H9 (cell line): ENCODE results near the gene RPL29. TPM values are rescaled to one million over a fixed set of nuclear protein-coding genes. Genes with fewer than 3 reads are reported as not detected.

ENCODE experiments used
- DNase-seq: peaks from one replicate; pipeline ENCODE4 v3.0.0-alpha.2; 2017
- H2AFZ ChIP-seq: one replicate; pipeline ENCODE4 v1.6.1; 2013; ENCODE audit warnings: mild to moderate bottlenecking, low read length, control low read depth, moderate library complexity
- H2AK5ac ChIP-seq: 2 replicates; pipeline ENCODE4 v1.6.1; 2013; ENCODE audit warnings: low read length, control low read depth, mixed read lengths; ENCODE audit not compliant: insufficient read length
- H2BK120ac ChIP-seq: one replicate; pipeline ENCODE4 v1.6.1; 2013; ENCODE audit warnings: low read depth, mild to moderate bottlenecking, low read length, control low read depth, inconsistent platforms; ENCODE audit not compliant: poor library complexity, severe bottlenecking
- H2BK12ac ChIP-seq: 2 replicates; pipeline ENCODE4 v1.6.1; 2013; ENCODE audit warnings: low read length, control low read depth, mixed read lengths, low read depth; ENCODE audit not compliant: insufficient read length
- H2BK15ac ChIP-seq: 2 replicates; pipeline ENCODE4 v1.6.1; 2013; ENCODE audit warnings: low read depth, low read length, control low read depth
- H2BK20ac ChIP-seq: one replicate; pipeline ENCODE4 v1.6.1; 2013; ENCODE audit warnings: low read depth, mild to moderate bottlenecking, low read length, control low read depth, inconsistent platforms; ENCODE audit not compliant: poor library complexity, severe bottlenecking
- H2BK5ac ChIP-seq: 2 replicates; pipeline ENCODE4 v1.6.1; 2013; ENCODE audit warnings: low read length, control low read depth, mixed read lengths; ENCODE audit not compliant: insufficient read length
- H3K14ac ChIP-seq: 2 replicates; pipeline ENCODE4 v1.6.1; 2013; ENCODE audit warnings: low read length, control low read depth; ENCODE audit not compliant: insufficient read depth
- H3K18ac ChIP-seq: 2 replicates; pipeline ENCODE4 v1.6.1; 2013; ENCODE audit warnings: low read depth, mild to moderate bottlenecking, mixed read lengths, low read length, control low read depth; ENCODE audit not compliant: insufficient read length
- H3K23ac ChIP-seq: 2 replicates; pipeline ENCODE4 v1.6.1; 2013; ENCODE audit warnings: low read length, control low read depth, mixed read lengths, low read depth; ENCODE audit not compliant: insufficient read length
- H3K23me2 ChIP-seq: 2 replicates; pipeline ENCODE4 v1.6.1; 2013; ENCODE audit warnings: low read depth, mild to moderate bottlenecking, mixed read lengths, low read length, control low read depth; ENCODE audit not compliant: insufficient read length, poor library complexity, severe bottlenecking
- H3K27ac ChIP-seq: 2 replicates; pipeline ENCODE4 v1.5.1; 2013; ENCODE audit warnings: low read length, control low read depth, mixed read lengths, low read depth; ENCODE audit not compliant: insufficient read length
- H3K27me3 ChIP-seq: 2 replicates; pipeline ENCODE4 v1.6.1; 2013; ENCODE audit warnings: low read length, control low read depth, inconsistent platforms; ENCODE audit not compliant: insufficient read depth
- H3K4ac ChIP-seq: 2 replicates; pipeline ENCODE4 v1.6.1; 2013; ENCODE audit warnings: low read depth, mild to moderate bottlenecking, control low read depth, inconsistent platforms, low read length, moderate library complexity
- H3K4me1 ChIP-seq: 2 replicates; pipeline ENCODE4 v1.6.1; 2013; ENCODE audit warnings: low read length, control low read depth, inconsistent platforms; ENCODE audit not compliant: insufficient read depth
- H3K4me2 ChIP-seq: 2 replicates; pipeline ENCODE4 v1.6.1; 2013; ENCODE audit warnings: low read length, control low read depth, mixed read lengths; ENCODE audit not compliant: insufficient read length, insufficient read depth
- H3K56ac ChIP-seq: 2 replicates; pipeline ENCODE4 v1.6.1; 2013; ENCODE audit warnings: low read depth, mild to moderate bottlenecking, mixed read lengths, low read length, control low read depth; ENCODE audit not compliant: insufficient read length
- H3K79me1 ChIP-seq: 2 replicates; pipeline ENCODE4 v1.6.1; 2013; ENCODE audit warnings: low read depth, mild to moderate bottlenecking, moderate library complexity, low read length, control low read depth, inconsistent platforms; ENCODE audit not compliant: insufficient read depth, poor library complexity, severe bottlenecking
- H3K79me2 ChIP-seq: 2 replicates; pipeline ENCODE4 v1.6.1; 2013; ENCODE audit warnings: low read length, control low read depth, inconsistent platforms; ENCODE audit not compliant: insufficient read depth
- H3K9ac ChIP-seq: 2 replicates; pipeline ENCODE4 v1.6.1; 2013; ENCODE audit warnings: low read length, control low read depth, mixed read lengths; ENCODE audit not compliant: insufficient read length; ENCODE audit errors: extremely low read depth
- H3K9me3 ChIP-seq: one replicate; pipeline ENCODE4 v1.6.1; 2013; ENCODE audit warnings: low read depth, low read length, inconsistent platforms; ENCODE audit not compliant: control insufficient read depth
- H3T11ph ChIP-seq: one replicate; pipeline ENCODE4 v1.6.1; 2013; ENCODE audit warnings: mild to moderate bottlenecking, low read length, control low read depth, inconsistent platforms
- H4K20me1 ChIP-seq: one replicate; pipeline ENCODE4 v1.6.1; 2013; ENCODE audit not compliant: control insufficient read depth, insufficient read length, insufficient read depth
- H4K5ac ChIP-seq: 2 replicates; pipeline ENCODE4 v1.6.1; 2013; ENCODE audit warnings: low read depth, mild to moderate bottlenecking, mixed read lengths, low read length, control low read depth; ENCODE audit not compliant: insufficient read length
- H4K8ac ChIP-seq: replicated peaks from 2 replicates; pipeline ENCODE4 v1.6.1; 2013; ENCODE audit warnings: low read length, control low read depth, mixed read lengths, low read depth; ENCODE audit not compliant: insufficient read length
- H4K91ac ChIP-seq: 2 replicates; pipeline ENCODE4 v1.6.1; 2013; ENCODE audit warnings: low read depth, mild to moderate bottlenecking, moderate library complexity, mixed read lengths, low read length, control low read depth; ENCODE audit not compliant: insufficient read length
- H3K27ac Mint-ChIP-seq, 3 experiments: 2 replicates in 2 of 3; 3 replicates in 1 of 3; pipeline ENCODE4 v1.8.0; 2020 to 2021; ENCODE audit warnings: mixed read lengths in 3 of 3, mild to moderate bottlenecking in 1 of 3, moderate library complexity in 1 of 3
- H3K27me3 Mint-ChIP-seq: 2 replicates; pipeline ENCODE4 v1.8.0; 2021; ENCODE audit warnings: low read depth, mild to moderate bottlenecking, moderate library complexity, mixed read lengths
- H3K36me3 Mint-ChIP-seq, 3 experiments: 2 replicates in 2 of 3; 3 replicates in 1 of 3; pipeline ENCODE4 v1.8.0; 2020 to 2021; ENCODE audit warnings: low read depth in 3 of 3, mixed read lengths in 3 of 3; ENCODE audit not compliant: insufficient read depth in 1 of 3
- H3K4me1 Mint-ChIP-seq, 2 experiments: 2 replicates each; pipeline ENCODE4 v1.8.0; 2020; ENCODE audit warnings: mixed read lengths in 2 of 2
- H3K4me3 Mint-ChIP-seq, 2 experiments: 2 replicates in 1 of 2; 3 replicates in 1 of 2; pipeline ENCODE4 v1.8.0; 2020 to 2021; ENCODE audit warnings: mild to moderate bottlenecking in 2 of 2, mixed read lengths in 2 of 2, moderate library complexity in 1 of 2
- H3K9me3 Mint-ChIP-seq, 2 experiments: 2 replicates in 1 of 2; 3 replicates in 1 of 2; pipeline ENCODE4 v1.8.0; 2020; ENCODE audit warnings: mild to moderate bottlenecking in 2 of 2, mixed read lengths in 2 of 2, moderate library complexity in 1 of 2
- CTCF ChIP-seq: fragments of 200-600 bp; sonication (generic); conservative IDR thresholded peaks from 3 replicates; pipeline ENCODE4 v1.8.0; 2021; ENCODE audit warnings: antibody characterized with exemption, mild to moderate bottlenecking
- WGBS: extraction: QIAGEN DNeasy Blood & Tissue Kit; methylation state at CpG from one replicate; pipeline ENCODE4 v1.1.7; 2013; ENCODE audit warnings: missing lambda C conversion rate, low lambda C conversion rate, mixed read lengths; ENCODE audit not compliant: insufficient read length; ENCODE audit errors: extremely low coverage; 5-methylcytosine and 5-hydroxymethylcytosine counted together
- total RNA-seq: library from RNA; stranded (reverse); gene quantifications from 2 replicates; pipeline ENCODE4 v1.2.1, GENCODE V29; 2021

The RPL29 gene
- total RNA-seq, 1 experiment from 2014 or later = 1,592 TPM

GRCh38 chr3:52034651-52035050, 39.0 kb upstream of the RPL29 start:
- WGBS = no CpG with 5 or more reads among the region's 3 CpGs

More at GRCh38 chr3:52034651-52035050, 39.0 kb upstream of the RPL29 start:
- Histone ChIP-seq H3K79me2 (no peaks in the 10 kb centered on the region), H4K5ac (no peak overlapping the region), H3K27me3 (no peaks in the 10 kb centered on the region), H3K18ac (no peak overlapping the region), H3T11ph (no peak overlapping the region), H3K9me3 (no peaks in the 10 kb centered on the region), H3K9ac (no peak overlapping the region), H3K23ac (no peak overlapping the region), H2BK12ac (no peak overlapping the region), H4K91ac (no peak overlapping the region), H3K4me1 (no peaks in the 10 kb centered on the region), H2BK5ac (no peak overlapping the region), H2BK15ac (no peak overlapping the region), H3K23me2 (no peaks in the 10 kb centered on the region), H3K27ac (no peak overlapping the region), H2BK20ac (no peak overlapping the region), H2AK5ac (no peak overlapping the region), H4K20me1 (no peaks in the 10 kb centered on the region), H3K4me2 (no peak overlapping the region), H3K56ac (no peak overlapping the region), H2AFZ (no peak overlapping the region), H4K8ac (no peak overlapping the region), H3K4ac (no peak overlapping the region), H3K79me1 (no peaks in the 10 kb centered on the region), H3K14ac (no peak overlapping the region), H2BK120ac (no peak overlapping the region)
- peaks cover 0 to 8% of the 10 kb centered on the region in 2 experiments; a peak in 2 of 4 replicates for H3K4me1 Mint-ChIP-seq
- no peak overlapping the region for H3K27ac Mint-ChIP-seq
- no peaks in the 10 kb centered on the region for H3K27me3 Mint-ChIP-seq
- H3K4me3 Mint-ChIP-seq = no peak overlapping the region
- no peak for DNase-seq
- H3K9me3 Mint-ChIP-seq = no peaks in the 10 kb centered on the region
- no peak for TF ChIP-seq CTCF
- no peaks in the 10 kb centered on the region for H3K36me3 Mint-ChIP-seq
